Astrocyte of the cerebellum (primary cell): ENCODE results near the gene OXSR1.
A peak's percentile ranks its signal among the peaks of the same experiment; 100 is the strongest.

Experiments used
- DNase-seq: peaks from one replicate; pipeline ENCODE4 v3.0.0-alpha.2; 2011; ENCODE audit warnings: low read depth
- H3K4me3 ChIP-seq: 2 replicates; pipeline ENCODE4 v1.5.1; 2011; ENCODE audit warnings: mild to moderate bottlenecking, low read depth, low read length, moderate library complexity
- in situ Hi-C: cut with HindIII; loops from 2 replicates; pipeline ENCODE4 v1.10.0; 2017; ENCODE audit warnings: low sequenced_read_pairs
- TF ChIP-seq, protein P1 (sequence below): IDR thresholded peaks from 2 replicates; pipeline ENCODE4 v1.5.1; 2012; ENCODE audit warnings: low read length, low read depth, moderate library complexity, mild to moderate bottlenecking; ENCODE audit errors: missing control alignments

Gene OXSR1

DNA sequence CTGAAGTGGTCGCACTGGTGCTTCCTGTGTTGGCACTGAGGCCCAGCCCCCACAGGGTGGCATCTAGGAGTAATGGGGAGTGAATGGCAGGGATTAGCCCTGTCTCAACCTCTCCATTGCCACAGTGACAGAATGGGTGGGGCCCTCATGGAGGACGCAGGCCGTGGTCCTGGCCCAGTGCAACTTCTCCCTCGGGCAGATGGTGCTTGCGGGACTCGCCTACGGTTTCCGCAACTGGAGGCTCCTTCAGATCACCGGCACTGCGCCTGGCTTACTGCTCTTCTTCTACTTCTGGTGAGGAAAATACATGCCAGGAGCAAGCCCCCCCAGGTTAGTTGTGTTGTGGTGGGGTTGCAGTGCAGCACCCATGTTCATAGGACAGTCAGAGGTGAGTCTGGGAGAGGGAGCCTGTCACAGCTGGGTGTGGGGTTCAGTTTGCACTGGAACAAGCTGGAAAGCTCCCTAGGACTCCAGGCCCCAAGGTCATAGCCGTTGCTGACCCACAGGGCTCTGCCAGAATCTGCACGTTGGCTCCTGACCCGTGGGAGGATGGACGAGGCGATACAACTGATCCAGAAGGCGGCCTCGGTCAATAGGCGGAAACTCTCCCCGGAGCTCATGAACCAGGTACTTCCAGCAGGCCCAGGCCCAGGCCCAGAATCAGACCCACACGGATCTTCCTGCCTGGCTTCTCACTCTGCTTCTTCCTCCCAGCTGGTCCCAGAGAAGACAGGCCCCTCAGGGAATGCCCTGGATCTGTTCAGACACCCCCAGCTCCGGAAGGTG, 109.7 kb downstream of the OXSR1 start:
- no peak overlapping the region for H3K4me3 ChIP-seq
- no peak for DNase-seq
- TF ChIP-seq, protein P1, sequence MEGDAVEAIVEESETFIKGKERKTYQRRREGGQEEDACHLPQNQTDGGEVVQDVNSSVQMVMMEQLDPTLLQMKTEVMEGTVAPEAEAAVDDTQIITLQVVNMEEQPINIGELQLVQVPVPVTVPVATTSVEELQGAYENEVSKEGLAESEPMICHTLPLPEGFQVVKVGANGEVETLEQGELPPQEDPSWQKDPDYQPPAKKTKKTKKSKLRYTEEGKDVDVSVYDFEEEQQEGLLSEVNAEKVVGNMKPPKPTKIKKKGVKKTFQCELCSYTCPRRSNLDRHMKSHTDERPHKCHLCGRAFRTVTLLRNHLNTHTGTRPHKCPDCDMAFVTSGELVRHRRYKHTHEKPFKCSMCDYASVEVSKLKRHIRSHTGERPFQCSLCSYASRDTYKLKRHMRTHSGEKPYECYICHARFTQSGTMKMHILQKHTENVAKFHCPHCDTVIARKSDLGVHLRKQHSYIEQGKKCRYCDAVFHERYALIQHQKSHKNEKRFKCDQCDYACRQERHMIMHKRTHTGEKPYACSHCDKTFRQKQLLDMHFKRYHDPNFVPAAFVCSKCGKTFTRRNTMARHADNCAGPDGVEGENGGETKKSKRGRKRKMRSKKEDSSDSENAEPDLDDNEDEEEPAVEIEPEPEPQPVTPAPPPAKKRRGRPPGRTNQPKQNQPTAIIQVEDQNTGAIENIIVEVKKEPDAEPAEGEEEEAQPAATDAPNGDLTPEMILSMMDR: no peak
- in situ Hi-C loops: no loop called here

DNA sequence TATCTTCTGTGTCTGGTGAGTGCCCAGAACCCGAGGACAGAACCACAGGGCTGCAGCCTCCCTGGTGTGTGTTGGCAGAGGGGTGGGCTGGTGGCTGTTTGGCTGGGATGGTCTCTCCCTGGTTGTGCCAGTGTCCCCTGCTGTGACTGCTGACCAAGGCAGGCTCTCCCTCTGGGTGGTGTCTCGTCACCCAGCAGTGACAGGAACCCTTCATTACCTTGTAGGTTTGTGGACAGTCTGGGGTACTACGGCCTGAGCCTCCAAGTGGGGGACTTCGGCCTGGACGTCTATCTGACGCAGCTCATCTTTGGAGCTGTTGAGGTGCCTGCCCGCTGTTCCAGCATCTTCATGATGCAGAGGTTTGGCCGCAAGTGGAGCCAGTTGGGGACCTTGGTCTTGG, 110.3 kb downstream of the OXSR1 start:
- in situ Hi-C loops: no loop called here
- TF ChIP-seq, protein P1: no peak
- no peak for DNase-seq
- no peak overlapping the region for H3K4me3 ChIP-seq

DNA sequence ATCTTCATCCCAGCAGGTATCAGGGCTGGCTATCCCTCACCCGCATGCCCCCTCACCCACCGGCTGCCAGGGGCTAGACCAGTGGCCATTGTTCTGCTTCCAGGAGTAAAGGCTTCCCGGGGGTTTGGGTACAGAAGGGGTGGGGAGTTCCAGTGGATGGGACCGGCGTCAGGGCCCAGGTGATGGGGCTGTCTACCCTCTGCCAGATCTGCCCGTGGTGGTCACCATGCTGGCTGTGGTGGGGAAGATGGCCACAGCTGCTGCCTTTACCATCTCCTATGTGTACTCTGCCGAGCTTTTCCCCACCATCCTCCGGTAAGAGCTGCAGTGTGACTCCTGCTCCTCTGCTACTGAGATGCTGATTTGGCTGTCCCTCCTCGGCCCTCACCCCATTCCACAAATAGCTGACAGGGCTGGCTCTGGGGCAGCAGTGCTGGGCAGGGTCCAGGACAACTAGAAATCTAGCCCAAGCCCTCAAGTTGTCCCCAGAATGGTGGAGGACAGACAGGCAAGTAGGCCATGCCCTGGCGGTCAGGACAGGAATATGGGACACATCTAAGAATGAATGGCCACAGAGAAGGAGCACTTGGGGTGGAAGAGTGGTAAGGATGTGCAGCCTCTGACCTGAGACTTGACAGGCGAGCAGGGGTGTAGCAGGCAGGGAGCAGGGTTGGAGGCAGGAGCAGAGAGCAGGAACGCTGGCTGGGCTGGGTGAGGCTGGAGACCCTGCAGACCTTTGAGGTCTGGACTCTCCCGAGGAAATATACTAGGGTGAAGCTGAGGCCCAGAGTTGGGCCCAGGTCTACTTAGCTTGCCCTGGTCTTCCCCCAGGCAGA, 111.0 kb downstream of the OXSR1 start:
- DNase-seq: no peak
- in situ Hi-C loops: no loop called here
- TF ChIP-seq, protein P1: no peak
- H3K4me3 ChIP-seq: no peak overlapping the region

DNA sequence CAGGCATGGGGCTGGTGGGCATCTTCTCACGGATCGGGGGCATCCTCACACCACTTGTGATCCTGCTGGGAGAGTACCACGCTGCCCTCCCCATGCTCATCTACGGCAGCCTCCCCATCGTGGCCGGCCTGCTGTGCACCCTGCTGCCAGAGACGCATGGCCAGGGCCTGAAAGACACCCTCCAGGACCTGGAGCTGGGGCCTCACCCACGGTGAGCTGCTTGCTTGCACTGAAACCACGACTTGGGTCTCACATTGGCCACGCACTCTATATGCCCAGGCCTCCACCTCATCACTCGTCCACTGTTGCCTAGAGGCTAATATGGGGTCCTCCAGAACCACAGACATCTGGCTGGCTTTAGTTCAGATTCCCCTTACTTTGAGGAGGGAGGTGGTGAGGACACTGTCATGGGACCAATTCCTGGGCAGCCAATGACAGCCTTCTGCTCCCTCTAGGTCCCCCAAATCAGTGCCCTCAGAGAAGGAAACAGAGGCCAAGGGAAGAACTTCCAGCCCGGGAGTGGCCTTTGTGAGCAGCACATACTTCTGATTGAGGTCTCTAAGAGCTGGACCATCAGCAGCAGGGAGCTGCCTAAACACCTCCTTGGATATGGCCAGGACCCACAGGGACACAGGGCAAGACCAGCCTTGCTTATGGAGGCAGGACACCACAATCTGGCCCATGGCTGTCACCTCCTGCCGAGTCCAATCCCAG, 111.7 kb downstream of the OXSR1 start:
- in situ Hi-C loops: no loop called here
- TF ChIP-seq, protein P1: no peak
- no peak overlapping the region for H3K4me3 ChIP-seq
- DNase-seq: no peak

DNA sequence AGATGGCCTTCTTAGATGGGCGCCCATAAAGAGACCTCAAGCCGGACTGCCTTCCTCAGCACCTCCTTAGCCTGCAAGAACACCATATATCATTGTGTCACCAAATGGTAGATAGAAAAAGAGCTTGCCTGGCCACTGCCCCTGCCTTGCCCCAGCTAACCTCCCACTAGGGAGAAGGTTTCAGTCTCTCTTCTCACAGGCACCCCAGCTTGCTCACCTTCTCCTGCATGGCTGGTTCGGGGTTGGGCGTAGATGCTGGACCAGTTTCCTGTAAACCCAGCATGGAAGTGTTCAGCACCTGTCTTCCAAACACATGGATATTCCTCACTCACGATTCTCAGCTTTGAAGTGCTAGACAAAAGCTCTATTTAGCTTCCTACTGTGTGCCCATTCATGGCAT, 113.5 kb downstream of the OXSR1 start:
- in situ Hi-C loops: no loop called here
- TF ChIP-seq, protein P1: no peak
- no peak for DNase-seq
- no peak overlapping the region for H3K4me3 ChIP-seq

DNA sequence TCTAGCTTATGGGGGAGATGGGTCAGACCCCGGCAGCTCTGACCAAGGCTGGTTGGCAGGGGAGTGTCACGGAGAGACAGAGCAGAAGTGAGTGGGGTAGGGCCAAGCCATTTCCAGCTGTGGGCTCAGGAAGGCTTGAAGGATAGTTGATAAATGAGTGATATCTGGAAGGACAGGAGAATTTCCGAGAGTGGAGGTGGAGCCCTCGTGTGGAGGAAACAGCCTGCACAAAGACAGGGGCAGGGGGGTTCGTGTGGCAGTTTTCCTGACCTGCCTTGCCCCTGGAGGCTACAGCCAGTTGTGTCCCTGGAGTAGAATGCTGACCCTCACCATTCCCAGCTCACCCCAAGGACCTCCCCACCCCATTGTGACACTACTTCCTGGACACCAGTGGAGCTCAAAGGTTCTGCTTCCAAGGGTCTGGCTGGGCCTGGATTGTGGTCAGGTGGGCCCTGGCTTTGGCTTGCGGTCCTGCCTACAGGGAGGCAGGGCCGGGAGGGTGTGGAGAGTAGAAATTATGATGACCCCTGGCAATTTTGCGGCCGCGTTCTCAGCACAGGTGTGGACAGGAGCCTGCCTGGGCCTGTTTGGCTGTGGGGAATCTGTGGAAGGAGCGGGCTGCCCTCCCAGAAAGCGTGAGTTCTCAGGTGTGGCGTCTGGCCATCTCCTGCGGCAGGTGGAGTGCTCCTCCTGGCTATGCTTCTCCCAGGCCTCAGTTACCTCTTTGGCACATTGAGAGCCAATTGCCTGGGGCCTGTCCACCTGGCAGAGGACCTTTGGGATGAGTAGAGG, 116.8 kb downstream of the OXSR1 start, which contains the start of gene SLC22A14:
SLC22A14 (plus strand) TSS at position 400 of the 792 bp plus-strand sequence. CDS start 23,733 bp downstream, outside the sequence.
- no peak for DNase-seq
- no peak within 1 kb of the TSS for H3K4me3 ChIP-seq
- in situ Hi-C loops: no loop called here
- TF ChIP-seq, protein P1: peak; percentile 9
